A549 (cell line): ENCODE results near the gene PAM. TPM values are rescaled to one million over a fixed set of nuclear protein-coding genes. Genes with fewer than 3 reads are reported as not detected.
A peak's percentile ranks its signal among the peaks of the same experiment; 100 is the strongest.

Experiments used
- ATAC-seq, 2 experiments: fragments of 200-7000 bp in 1 of 2; fragments of >200 bp in 1 of 2; cut with Nextera tagmentation in 1 of 2; cut with Tn5 transposase in 1 of 2; 3 replicates each; pipeline versions ENCODE4 v1.8.0 to v1.9.1; 2018 to 2020; ENCODE audit warnings: mild to moderate bottlenecking in 1 of 2, moderate library complexity in 1 of 2
- CTCF ChIA-PET: fragments of 300-600 bp; sonication (Branson Sonifier 250); formaldehyde crosslinking; extraction: SDS; loops from one replicate; lab custom pipeline; 2021; ENCODE audit warnings: antibody characterized with exemption, inconsistent platforms; lab: Yijun Ruan, JAX
- POLR2A ChIA-PET: fragments of 350-600 bp; formaldehyde crosslinking; extraction: SDS; loops from one replicate; lab custom pipeline; 2021; ENCODE audit warnings: antibody characterized with exemption, inconsistent platforms; lab: Yijun Ruan, JAX
- DNase-seq, 2 experiments: peaks; one replicate each; pipeline versions ENCODE4 v3.0.0 to v3.0.0-alpha.2; 2011 to 2016; ENCODE audit warnings: low read depth in 1 of 2, low spot score in 1 of 2
- FAIRE-seq: peaks from 2 replicates; lab custom pipeline; 2011; peaks lifted over from hg19 to GRCh38; lab: Jason Lieb, UNC
- H3K27ac ChIP-seq, 2 experiments: fragments of >200 bp; sonication (Bioruptor Twin); formaldehyde crosslinking; 3 replicates each; pipeline ENCODE4 v1.5.1; 2016 to 2017
- H3K4me1 ChIP-seq: fragments of >200 bp; sonication (Bioruptor Twin); formaldehyde crosslinking; 3 replicates; pipeline ENCODE4 v1.6.1; 2016
- H3K4me2 ChIP-seq: fragments of >200 bp; sonication (Bioruptor Twin); formaldehyde crosslinking; 3 replicates; pipeline ENCODE4 v1.6.1; 2016
- H3K4me3 ChIP-seq: fragments of >200 bp; sonication (Bioruptor Twin); formaldehyde crosslinking; 3 replicates; pipeline ENCODE4 v1.5.1; 2016
- H3K9me3 ChIP-seq: fragments of >200 bp; sonication (Bioruptor Twin); formaldehyde crosslinking; 3 replicates; pipeline ENCODE4 v1.6.1; 2016
- CEBPB ChIP-seq, 2 experiments: fragments of >200 bp in 1 of 2; sonication (Bioruptor Twin) in 1 of 2; formaldehyde crosslinking in 1 of 2; IDR thresholded peaks; 2 replicates each; pipeline ENCODE4 v1.6.1; 2012 to 2016
- CHD2 ChIP-seq: fragments of 150-350 bp; IDR thresholded peaks from 2 replicates; pipeline ENCODE4 v1.6.1; 2014; ENCODE audit warnings: low read length; ENCODE audit not compliant: partially characterized antibody
- CHD4 ChIP-seq: fragments of 200-600 bp; sonication (generic); IDR thresholded peaks from 2 replicates; pipeline ENCODE4 v1.6.1; 2016; ENCODE audit warnings: antibody characterized with exemption, mild to moderate bottlenecking, borderline replicate concordance
- ESRRA ChIP-seq: fragments of 150-350 bp; IDR thresholded peaks from 2 replicates; pipeline ENCODE4 v1.6.1; 2014; ENCODE audit warnings: mild to moderate bottlenecking, low read length, borderline replicate concordance
- FOSB ChIP-seq: fragments of 250-450 bp; sonication (Bioruptor Pico); IDR thresholded peaks from 2 replicates; pipeline ENCODE4 v1.5.0; 2020; ENCODE audit warnings: mild to moderate bottlenecking, moderate library complexity
- GATA3 ChIP-seq: IDR thresholded peaks from 2 replicates; pipeline ENCODE4 v1.6.1; 2012; ENCODE audit warnings: borderline replicate concordance
- HDAC2 ChIP-seq: fragments of 200-600 bp; sonication (generic); IDR thresholded peaks from 2 replicates; pipeline ENCODE4 v1.6.1; 2016
- HOXB5 ChIP-seq: fragments of 250-450 bp; sonication (Bioruptor Pico); IDR thresholded peaks from 2 replicates; pipeline ENCODE4 v1.5.0; 2020; ENCODE audit warnings: mild to moderate bottlenecking, moderate library complexity
- KDM5A ChIP-seq: fragments of 200-600 bp; sonication (generic); IDR thresholded peaks from 2 replicates; pipeline ENCODE4 v1.6.1; 2016; ENCODE audit warnings: antibody characterized with exemption, mild to moderate bottlenecking
- MYC ChIP-seq: IDR thresholded peaks from 2 replicates; pipeline ENCODE4 v1.6.1; 2012; ENCODE audit warnings: mild to moderate bottlenecking, inconsistent platforms, low read length, improper control_type of control experiment, borderline replicate concordance
- NPAS2 ChIP-seq: fragments of 250-450 bp; sonication (Bioruptor Pico); IDR thresholded peaks from 2 replicates; pipeline ENCODE4 v1.8.0; 2022; ENCODE audit warnings: mild to moderate bottlenecking, moderate library complexity, borderline replicate concordance
- PHF8 ChIP-seq: fragments of 200-600 bp; sonication (generic); IDR thresholded peaks from 2 replicates; pipeline ENCODE4 v1.6.1; 2016; ENCODE audit warnings: low read depth, mild to moderate bottlenecking, antibody characterized with exemption, moderate library complexity, borderline replicate concordance
- POLR2A ChIP-seq: IDR thresholded peaks from 2 replicates; pipeline ENCODE4 v1.6.1; 2012; ENCODE audit warnings: mild to moderate bottlenecking, low read length
- POLR2AphosphoS2 ChIP-seq: conservative IDR thresholded peaks from 2 replicates; pipeline ENCODE4 v1.6.1; 2012; ENCODE audit warnings: low read length, improper control_type of control experiment, inconsistent platforms
- RARB ChIP-seq: fragments of 250-450 bp; sonication (Bioruptor Pico); IDR thresholded peaks from 2 replicates; pipeline ENCODE4 v1.8.0; 2021; ENCODE audit warnings: mild to moderate bottlenecking, moderate library complexity
- RCOR1 ChIP-seq: fragments of 150-350 bp; IDR thresholded peaks from 2 replicates; pipeline ENCODE4 v1.6.1; 2014; ENCODE audit warnings: antibody characterized with exemption, low read length, low read depth
- RNF2 ChIP-seq: fragments of 200-600 bp; sonication (generic); IDR thresholded peaks from 2 replicates; pipeline ENCODE4 v1.6.1; 2016; ENCODE audit warnings: low read depth, mild to moderate bottlenecking, antibody characterized with exemption, moderate library complexity, borderline replicate concordance
- SREBF2 ChIP-seq: fragments of 450-650 bp; IDR thresholded peaks from 2 replicates; pipeline ENCODE4 v1.6.1; 2014; ENCODE audit warnings: mild to moderate bottlenecking, moderate library complexity
- TP53 ChIP-seq: fragments of 250-450 bp; sonication (Bioruptor Pico); IDR thresholded peaks from 2 replicates; pipeline ENCODE4 v1.5.0; 2021; ENCODE audit warnings: mild to moderate bottlenecking, moderate library complexity
- ZC3H11A ChIP-seq: fragments of 450-650 bp; IDR thresholded peaks from 2 replicates; pipeline ENCODE4 v1.6.1; 2014; ENCODE audit warnings: antibody characterized with exemption, mild to moderate bottlenecking
- ZFP36 ChIP-seq: fragments of 450-650 bp; IDR thresholded peaks from 2 replicates; pipeline ENCODE4 v1.6.1; 2014; ENCODE audit warnings: borderline replicate concordance; ENCODE audit not compliant: partially characterized antibody
- ZNF302 ChIP-seq: fragments of 250-450 bp; sonication (Bioruptor Pico); IDR thresholded peaks from 2 replicates; pipeline ENCODE4 v1.9.0; 2021; ENCODE audit warnings: inconsistent platforms, mild to moderate bottlenecking, moderate library complexity
- WGBS: methylation state at CpG from one replicate; pipeline ENCODE4 v1.1.6; 2017; ENCODE audit errors: missing lambda C conversion rate; 5-methylcytosine and 5-hydroxymethylcytosine counted together
- polyA minus RNA-seq: library from RNA; depleted of rRNA, polyadenylated mRNA; stranded (reverse); fragments of >200 nt; gene quantifications from 2 replicates; pipeline ENCODE4 v1.2.3, GENCODE V29; 2011; rRNA and poly(A)+ RNA removed
- polyA plus RNA-seq, 4 experiments: library from polyadenylated mRNA; depleted of rRNA in 3 of 4; stranded (reverse); fragments of >200 nt; fragmentation: RNase III in 1 of 4; extraction: RNeasy Plus Mini Kit Qiagen cat#74134 plus additional on column Dnase treatment in 1 of 4; gene quantifications; 2 replicates in 3 of 4; 3 replicates in 1 of 4; pipeline ENCODE4 v1.2.3, GENCODE V29; 2011 to 2017
- TF ChIP-seq, protein P1 (sequence below): fragments of >200 bp; sonication (Bioruptor Twin); formaldehyde crosslinking; IDR thresholded peaks from 2 replicates; pipeline ENCODE4 v1.6.1; 2016
- TF ChIP-seq, protein P2 (sequence below): IDR thresholded peaks from 2 replicates; pipeline ENCODE4 v1.6.1; 2012; ENCODE audit warnings: low read depth, borderline replicate concordance
- TF ChIP-seq, protein P3 (sequence below): IDR thresholded peaks from 2 replicates; pipeline ENCODE4 v1.6.1; 2012
- TF ChIP-seq, protein P4 (sequence below): fragments of >200 bp; sonication (Bioruptor Twin); formaldehyde crosslinking; IDR thresholded peaks from 3 replicates; pipeline ENCODE4 v1.6.1; 2016

PAM gene
- polyA plus RNA-seq (2011; rRNA removed) = 25.1 and 31.1 TPM in 2 replicates
- polyA plus RNA-seq (2012; cell fraction: cytosol; rRNA removed) = 4.5 and 6.3 TPM in 2 replicates
- polyA plus RNA-seq (2012; cell fraction: nucleus; rRNA removed) = 6.6 TPM in 2 replicates
- polyA plus RNA-seq (2017; fragmentation: RNase III; extraction: RNeasy Plus Mini Kit Qiagen cat#74134 plus additional on column Dnase treatment) = 20.5 to 21.7 TPM (median 21.5 TPM) in 3 replicates
- polyA minus RNA-seq = 17.3 and 17.4 TPM in 2 replicates

DNA sequence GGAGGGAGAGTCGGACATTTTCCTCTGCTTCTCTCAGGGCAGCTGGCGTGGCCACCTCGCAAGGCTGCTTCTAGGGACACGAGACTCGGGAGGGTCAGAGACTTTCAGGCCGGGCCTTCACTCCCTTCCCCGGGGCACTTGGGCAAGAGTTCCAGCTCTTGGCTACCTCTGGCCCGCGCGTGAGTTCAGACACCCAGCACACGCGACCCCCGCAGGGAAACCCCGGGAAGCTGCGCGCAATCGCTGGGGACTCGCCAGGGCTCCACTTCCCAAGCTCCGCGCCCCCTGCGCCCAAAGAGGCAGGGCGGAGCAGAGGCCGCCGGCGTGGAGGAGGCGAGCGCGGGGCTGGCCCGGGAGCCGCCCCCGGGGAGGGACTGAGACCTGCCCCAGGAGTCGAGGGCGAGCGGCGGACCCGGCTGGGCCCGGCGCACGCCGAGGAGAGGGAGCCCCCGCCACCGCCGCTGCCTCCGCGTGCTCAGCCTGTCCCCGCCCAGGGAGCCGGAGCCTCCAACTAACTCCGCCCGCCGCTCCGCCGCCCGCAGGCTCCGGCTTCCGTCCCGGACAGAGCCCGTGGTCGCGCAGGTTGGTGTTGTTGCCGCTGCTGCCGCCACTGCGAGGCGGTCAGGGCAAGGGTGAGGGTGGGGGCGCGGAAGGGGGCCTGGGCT, at the start of gene PAM:
Gene PAM, plus strand, starts transcription at position 539 of the 665 bp plus-strand sequence. CDS start 110,891 bp downstream, outside the sequence.
- DNase-seq (peak; percentile 49 to 66), ATAC-seq (peak; percentile 89 to 93), FAIRE-seq (no peak)
- ChIA-PET CTCF (no interaction called here), POLR2A (no interaction called here)
- peak within 1 kb of the TSS; percentile 95 for H3K4me3 ChIP-seq
- H3K9me3 ChIP-seq = no peaks in the 10 kb centered on the region
- 0 out of 3 replicates have a peak, but pooled peaks cover 6% of the 10 kb centered on the region for H3K4me1 ChIP-seq
- WGBS = 0% methylated on average over 7 of the region's 65 CpGs
- TF ChIP-seq ESRRA = no peak
- no peak for TF ChIP-seq NPAS2 (CRISPR knock-in tag)
- TF ChIP-seq POLR2A = 0 out of 2 replicates have a peak, but pooled peaks have one; percentile 25
- no peak for TF ChIP-seq HOXB5 (CRISPR knock-in tag)
- TF ChIP-seq GATA3 = no peak
- TF ChIP-seq RNF2 = peak; percentile 78; the same call in 1 of the 2 replicates
- TF ChIP-seq, protein P1, sequence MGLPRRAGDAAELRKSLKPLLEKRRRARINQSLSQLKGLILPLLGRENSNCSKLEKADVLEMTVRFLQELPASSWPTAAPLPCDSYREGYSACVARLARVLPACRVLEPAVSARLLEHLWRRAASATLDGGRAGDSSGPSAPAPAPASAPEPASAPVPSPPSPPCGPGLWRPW = no peak
- no peak for TF ChIP-seq CEBPB (IDR thresholded peaks at IDR 0.05)
- TF ChIP-seq, protein P2, sequence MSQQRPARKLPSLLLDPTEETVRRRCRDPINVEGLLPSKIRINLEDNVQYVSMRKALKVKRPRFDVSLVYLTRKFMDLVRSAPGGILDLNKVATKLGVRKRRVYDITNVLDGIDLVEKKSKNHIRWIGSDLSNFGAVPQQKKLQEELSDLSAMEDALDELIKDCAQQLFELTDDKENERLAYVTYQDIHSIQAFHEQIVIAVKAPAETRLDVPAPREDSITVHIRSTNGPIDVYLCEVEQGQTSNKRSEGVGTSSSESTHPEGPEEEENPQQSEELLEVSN = peak; percentile 30; the same call in 1 of the 2 replicates
- TF ChIP-seq PHF8 = peak; percentile 76
- TF ChIP-seq MYC = no peak
- TF ChIP-seq, protein P3, sequence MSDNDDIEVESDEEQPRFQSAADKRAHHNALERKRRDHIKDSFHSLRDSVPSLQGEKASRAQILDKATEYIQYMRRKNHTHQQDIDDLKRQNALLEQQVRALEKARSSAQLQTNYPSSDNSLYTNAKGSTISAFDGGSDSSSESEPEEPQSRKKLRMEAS = peak; percentile 49
- TF ChIP-seq HDAC2 = peak; percentile 68; the same call in 1 of the 2 replicates
- no peak for TF ChIP-seq CHD4
- TF ChIP-seq KDM5A = no peak
- peak within 1 kb of the TSS; percentile 100 for H3K4me2 ChIP-seq
- H3K27ac ChIP-seq = peak within 1 kb of the TSS; percentile 89 to 92

DNA sequence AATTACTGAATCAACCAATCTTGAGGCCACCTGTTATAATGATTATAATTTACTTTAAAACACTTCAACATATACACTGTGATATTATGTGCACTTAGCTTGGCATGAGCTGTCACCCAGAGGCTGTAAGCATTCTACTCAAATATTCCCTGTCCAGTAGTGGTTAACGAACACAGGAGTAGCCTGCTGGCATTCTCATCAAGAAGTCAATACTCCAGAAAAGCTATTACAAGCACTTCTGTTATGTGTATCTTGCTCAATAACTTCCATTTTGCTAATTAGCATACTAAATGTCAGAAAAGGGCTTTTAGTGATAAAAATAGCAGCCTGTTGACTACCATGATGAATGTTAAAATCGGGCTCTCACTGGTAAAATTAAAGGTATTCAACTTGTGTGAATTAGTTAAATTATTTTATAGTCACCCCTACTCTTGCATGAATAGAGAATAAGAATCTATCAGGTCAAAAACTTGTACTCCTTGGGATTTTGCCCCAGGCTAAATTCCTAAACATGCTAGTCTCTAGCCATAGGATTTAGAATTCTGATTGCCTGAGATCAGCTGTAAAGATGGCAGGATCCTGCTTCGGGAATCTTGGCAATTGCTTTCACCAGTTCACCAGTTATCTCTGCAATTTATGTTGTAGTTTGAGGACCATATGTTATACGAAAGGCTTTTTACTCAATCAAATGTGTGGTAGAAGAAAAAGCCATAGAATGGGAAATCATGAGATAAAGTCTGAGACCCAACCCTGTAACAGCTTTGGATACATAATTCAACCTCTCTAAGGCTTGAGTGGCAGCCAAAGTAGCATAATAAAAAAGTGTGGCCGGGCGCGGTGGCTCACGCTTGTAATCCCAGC, 43.4 kb upstream of the PAM start:
- no peak overlapping the region for H3K27ac ChIP-seq
- TF ChIP-seq CEBPB (IDR thresholded peaks at IDR 0.05) (no peak), TP53 (CRISPR knock-in tag) (no peak), ZFP36 (no peak), SREBF2 (no peak), POLR2AphosphoS2 (no peak), ZNF302 (CRISPR knock-in tag) (no peak), RCOR1 (no peak), CHD4 (no peak), RARB (CRISPR knock-in tag) (no peak), MYC (no peak), HDAC2 (no peak), CHD2 (no peak), ZC3H11A (no peak), FOSB (CRISPR knock-in tag) (no peak)
- TF ChIP-seq, protein P4, sequence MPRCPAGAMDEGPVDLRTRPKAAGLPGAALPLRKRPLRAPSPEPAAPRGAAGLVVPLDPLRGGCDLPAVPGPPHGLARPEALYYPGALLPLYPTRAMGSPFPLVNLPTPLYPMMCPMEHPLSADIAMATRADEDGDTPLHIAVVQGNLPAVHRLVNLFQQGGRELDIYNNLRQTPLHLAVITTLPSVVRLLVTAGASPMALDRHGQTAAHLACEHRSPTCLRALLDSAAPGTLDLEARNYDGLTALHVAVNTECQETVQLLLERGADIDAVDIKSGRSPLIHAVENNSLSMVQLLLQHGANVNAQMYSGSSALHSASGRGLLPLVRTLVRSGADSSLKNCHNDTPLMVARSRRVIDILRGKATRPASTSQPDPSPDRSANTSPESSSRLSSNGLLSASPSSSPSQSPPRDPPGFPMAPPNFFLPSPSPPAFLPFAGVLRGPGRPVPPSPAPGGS = no peak
- ATAC-seq = no peak
- H3K4me3 ChIP-seq = no peak overlapping the region
- FAIRE-seq = no peak
- H3K4me1 ChIP-seq = no peaks in the 10 kb centered on the region
- ChIA-PET CTCF (interaction anchor here (0.5 kb wide), 1 partner anchor 39 kb away, joined by 3 read pairs; no protein-coding TSS in a partner anchor), POLR2A (interaction anchor here (0.7 kb wide), 1 partner anchor 34 kb away, joined by 3 read pairs; no protein-coding TSS in a partner anchor)
- no peak overlapping the region for H3K4me2 ChIP-seq
- H3K9me3 ChIP-seq = no peaks in the 10 kb centered on the region
- DNase-seq = no peak
- WGBS = 51% methylated on average over 8 of the region's 8 CpGs
